HCT116 (cell line): ENCODE data around the gene S100A10. TPM values are rescaled to one million over a fixed set of nuclear protein-coding genes. Genes with fewer than 3 reads are reported as not detected.

Experiments
- ATAC-seq: fragments of 200-7000 bp; cut with Tn5 transposase; 2 replicates; pipeline ENCODE4 v1.9.1; 2020; ENCODE audit warnings: mild to moderate bottlenecking, moderate library complexity
- BruUV-seq: library from RNA; stranded (reverse); fragments of 400-500 nt; replicated peaks from 2 replicates; lab custom pipeline; 2021; lab: Mats Ljungman, UMichigan
- CTCF ChIA-PET: fragments of 300-600 bp; sonication (Branson Sonifier 250); formaldehyde crosslinking; loops from one replicate; lab custom pipeline; 2021; ENCODE audit warnings: antibody characterized with exemption; lab: Charles Lee
- POLR2A ChIA-PET: fragments of 300-600, 350-600 bp; sonication (Branson Sonifier 250); formaldehyde crosslinking; loops from one replicate; lab custom pipeline; 2021; ENCODE audit warnings: antibody characterized with exemption; lab: Charles Lee
- RAD21 ChIA-PET, 2 experiments: fragments of 300-600 bp; sonication (Branson Sonifier 250); formaldehyde crosslinking; loops; one replicate each; lab custom pipeline; 2023; ENCODE audit warnings: low total read pairs in 2 of 2; ENCODE audit not compliant: uncharacterized antibody in 2 of 2, unreplicated experiment in 2 of 2, low non-redundant PET in 1 of 2; lab: Charles Lee
- DNase-seq: peaks from one replicate; pipeline ENCODE4 v3.0.0-alpha.2; 2010; ENCODE audit warnings: low read depth, low spot score
- H2AFZ ChIP-seq: fragments of 200-600 bp; shearing (Covaris generic), sonication (generic); 2 replicates; pipeline ENCODE4 v1.6.1; 2017; ENCODE audit warnings: low read depth, mixed run types, mixed read lengths, antibody characterized with exemption, low read length; ENCODE audit not compliant: poor library complexity, severe bottlenecking
- H3K27ac ChIP-seq: 2 replicates; pipeline ENCODE4 v1.5.1; 2012; ENCODE audit warnings: low read depth, low read length
- H3K27me3 ChIP-seq: fragments of 200-600 bp; sonication (generic); 2 replicates; pipeline ENCODE4 v1.6.1; 2016; ENCODE audit warnings: mixed run types, low read length, mixed read lengths; ENCODE audit not compliant: insufficient read depth
- H3K36me3 ChIP-seq, 2 experiments: fragments of 200-500 bp in 1 of 2; fragments of 200-600 bp in 1 of 2; sonication (Bioruptor generic) in 1 of 2; sonication (generic) in 1 of 2; 2 replicates each; pipeline versions ENCODE4 v1.5.1 to v1.6.1; 2014 to 2016; ENCODE audit warnings: low read length in 2 of 2, inconsistent platforms in 1 of 2, mixed read lengths in 1 of 2, mixed run types in 1 of 2; ENCODE audit not compliant: insufficient read depth in 2 of 2, control insufficient read depth in 1 of 2
- H3K4me1 ChIP-seq, 2 experiments: fragments of 200-600 bp in 1 of 2; sonication (generic) in 1 of 2; 2 replicates each; pipeline versions ENCODE4 v1.5.1 to v1.6.1; 2012 to 2017; ENCODE audit warnings: low read length in 2 of 2, inconsistent platforms in 1 of 2, mild to moderate bottlenecking in 1 of 2, mixed read lengths in 1 of 2, mixed run types in 1 of 2, moderate library complexity in 1 of 2; ENCODE audit not compliant: insufficient read depth in 2 of 2, control insufficient read depth in 1 of 2
- H3K4me2 ChIP-seq: fragments of 200-600 bp; sonication (generic); 2 replicates; pipeline ENCODE4 v1.6.1; 2017; ENCODE audit warnings: mixed run types, low read length, mixed read lengths
- H3K4me3 ChIP-seq, 2 experiments: fragments of 200-600 bp in 1 of 2; sonication (generic) in 1 of 2; replicated peaks in 1 of 2; 2 replicates each; pipeline ENCODE4 v1.5.1; 2011 to 2016; ENCODE audit warnings: low read length in 2 of 2, control low read depth in 1 of 2, low read depth in 1 of 2, mild to moderate bottlenecking in 1 of 2, mixed read lengths in 1 of 2, mixed run types in 1 of 2
- H3K79me2 ChIP-seq: fragments of 200-600 bp; sonication (generic); 2 replicates; pipeline ENCODE4 v1.6.1; 2017; ENCODE audit warnings: mild to moderate bottlenecking, mixed run types, low read length, moderate library complexity, mixed read lengths; ENCODE audit not compliant: insufficient read depth
- H3K9ac ChIP-seq: fragments of 200-600 bp; sonication (generic); 2 replicates; pipeline ENCODE4 v1.6.1; 2016; ENCODE audit warnings: low read length, mixed read lengths
- H3K9me2 ChIP-seq: fragments of 200-600 bp; sonication (generic), shearing (Covaris generic); 2 replicates; pipeline ENCODE4 v1.6.1; 2017; ENCODE audit warnings: mixed run types, mild to moderate bottlenecking, moderate library complexity; ENCODE audit not compliant: insufficient read depth
- H3K9me3 ChIP-seq, 2 experiments: fragments of 200-500 bp in 1 of 2; fragments of 200-600 bp in 1 of 2; sonication (Bioruptor generic) in 1 of 2; sonication (generic) in 1 of 2; 2 replicates each; pipeline ENCODE4 v1.6.1; 2014 to 2017; ENCODE audit warnings: low read length in 2 of 2, mixed read lengths in 2 of 2, inconsistent platforms in 1 of 2, low read depth in 1 of 2, mild to moderate bottlenecking in 1 of 2, mixed run types in 1 of 2, moderate library complexity in 1 of 2; ENCODE audit not compliant: control insufficient read depth in 1 of 2, insufficient read depth in 1 of 2
- H4K20me1 ChIP-seq: fragments of 200-600 bp; sonication (generic), shearing (Covaris generic); 2 replicates; pipeline ENCODE4 v1.6.1; 2017; ENCODE audit warnings: mixed run types, mild to moderate bottlenecking, moderate library complexity; ENCODE audit not compliant: insufficient read depth
- ELF1 ChIP-seq: IDR thresholded peaks from 2 replicates; pipeline ENCODE4 v1.6.1; 2012; ENCODE audit warnings: low read depth, borderline replicate concordance
- EZH2phosphoT487 ChIP-seq: fragments of 200-600 bp; IDR thresholded peaks from 2 replicates; pipeline ENCODE4 v1.6.1; 2018; ENCODE audit warnings: antibody characterized with exemption, borderline replicate concordance
- FOSL1 ChIP-seq: IDR thresholded peaks from 2 replicates; pipeline ENCODE4 v1.6.1; 2012; ENCODE audit warnings: low read depth
- JUND ChIP-seq: IDR thresholded peaks from 2 replicates; pipeline ENCODE4 v1.6.1; 2012
- POLR2A ChIP-seq: IDR thresholded peaks from 2 replicates; pipeline ENCODE4 v1.7.0; 2011; ENCODE audit warnings: borderline replicate concordance; ENCODE audit not compliant: insufficient read depth, insufficient read length; ENCODE audit errors: extremely low read depth
- SIN3A ChIP-seq: IDR thresholded peaks from 2 replicates; pipeline ENCODE4 v1.6.1; 2012; ENCODE audit warnings: low read depth
- SP1 ChIP-seq: IDR thresholded peaks from 2 replicates; pipeline ENCODE4 v1.6.1; 2012; ENCODE audit warnings: low read depth
- SRF ChIP-seq: IDR thresholded peaks from 2 replicates; pipeline ENCODE4 v1.6.1; 2012; ENCODE audit warnings: low read depth
- ZFX ChIP-seq: fragments of 450-650 bp; IDR thresholded peaks from 2 replicates; pipeline ENCODE4 v1.6.1; 2017
- ZNF274 ChIP-seq: fragments of 200-500 bp; sonication (Bioruptor generic); IDR thresholded peaks from 2 replicates; pipeline ENCODE4 v1.6.1; 2014; ENCODE audit warnings: mild to moderate bottlenecking, low read depth, low read length, inconsistent platforms
- intact Hi-C: fragments of 100-400 bp; cut with micrococcal nuclease; formaldehyde crosslinking; loops from 2 replicates; pipeline ENCODE4 v1.10.0; 2022
- total RNA-seq: library from RNA; stranded (reverse); gene quantifications from one replicate; pipeline ENCODE4 v1.2.1, GENCODE V29; 2021; ENCODE audit not compliant: unreplicated experiment
- TF ChIP-seq, protein P1 (sequence below): IDR thresholded peaks from 2 replicates; pipeline ENCODE4 v1.6.1; 2012
- TF ChIP-seq, protein P2 (sequence below): IDR thresholded peaks from 2 replicates; pipeline ENCODE4 v1.6.1; 2012
- TF ChIP-seq, protein P3 (sequence below): IDR thresholded peaks from 2 replicates; pipeline ENCODE4 v1.6.1; 2011; ENCODE audit warnings: mild to moderate bottlenecking, low read length, moderate library complexity; ENCODE audit not compliant: insufficient replicate concordance; ENCODE audit errors: extremely low read depth
- TF ChIP-seq, protein P4 (sequence below), 3 experiments: fragments of 200-600 bp in 1 of 3; sonication (generic) in 1 of 3; IDR thresholded peaks in 2 of 3; conservative IDR thresholded peaks in 1 of 3; 2 replicates each; pipeline ENCODE4 v1.5.1; 2012 to 2017; ENCODE audit warnings: low read depth in 2 of 3, low read length in 2 of 3, antibody characterized with exemption in 1 of 3, borderline replicate concordance in 1 of 3, control low read depth in 1 of 3, mild to moderate bottlenecking in 1 of 3, mixed read lengths in 1 of 3, mixed run types in 1 of 3, moderate library complexity in 1 of 3; ENCODE audit not compliant: insufficient read depth in 1 of 3

The S100A10 gene
- total RNA-seq, 1 experiment from 2014 or later, result 340 TPM

DNA sequence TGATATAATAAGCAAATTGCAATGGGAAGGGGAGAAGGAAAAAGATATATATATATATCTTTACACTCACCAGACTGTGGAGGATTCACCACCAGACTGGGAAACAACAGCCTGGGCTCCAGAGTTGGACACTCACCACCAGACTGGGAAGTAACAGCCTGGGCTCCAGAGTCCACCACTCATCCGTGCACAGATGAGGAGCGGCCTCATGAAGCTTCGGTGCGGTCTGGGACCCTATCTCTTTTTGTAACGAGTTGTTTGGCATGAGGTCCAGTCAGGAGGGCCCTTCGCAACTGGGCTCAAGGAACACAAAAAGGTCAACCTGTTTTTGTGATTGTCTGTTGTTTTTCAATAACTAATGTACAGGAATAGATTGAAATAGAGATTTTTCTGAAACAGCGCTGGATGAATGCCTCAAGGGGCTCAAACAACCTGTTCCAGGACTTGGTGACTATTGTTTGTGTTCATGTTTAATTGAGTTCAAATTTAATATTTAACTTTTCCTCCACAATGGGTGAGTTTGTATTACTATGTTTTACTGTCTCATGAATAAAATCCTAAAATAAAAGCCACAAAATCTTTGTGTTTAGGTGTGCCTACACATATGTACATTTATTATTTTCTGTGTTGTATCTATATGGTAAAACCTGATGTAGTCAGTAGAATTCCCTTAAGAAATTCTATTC, 40.1 kb downstream of the S100A10 start:
- H4K20me1 ChIP-seq, result no peaks in the 10 kb centered on the region
- H3K9me2 ChIP-seq, result no peaks in the 10 kb centered on the region
- H3K27ac ChIP-seq, result no peak overlapping the region
- intact Hi-C loops, result no loop called here
- ChIA-PET POLR2A (interaction anchor here (1.2 kb wide), 1 partner anchor 12 kb away, joined by 3 read pairs; no protein-coding TSS in a partner anchor), RAD21 (interaction anchor here in 1 of 2 experiments (1.7 kb wide), 1 partner anchor 15 kb away, joined by 4 read pairs; no protein-coding TSS in a partner anchor), CTCF (interaction anchor here (1.0 to 1.9 kb wide), 3 partner anchors 14 to 58 kb away, joined by 3 to 5 read pairs (median 3); no protein-coding TSS in a partner anchor)
- H3K36me3 ChIP-seq, result no peaks in the 10 kb centered on the region
- DNase-seq, result no peak
- no peak for TF ChIP-seq ELF1
- no peak for TF ChIP-seq SIN3A
- no peak for TF ChIP-seq SP1
- no peak for TF ChIP-seq SRF
- TF ChIP-seq, protein P1, sequence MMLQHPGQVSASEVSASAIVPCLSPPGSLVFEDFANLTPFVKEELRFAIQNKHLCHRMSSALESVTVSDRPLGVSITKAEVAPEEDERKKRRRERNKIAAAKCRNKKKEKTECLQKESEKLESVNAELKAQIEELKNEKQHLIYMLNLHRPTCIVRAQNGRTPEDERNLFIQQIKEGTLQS, result no peak
- no peak for TF ChIP-seq JUND
- TF ChIP-seq POLR2A, result no peak
- TF ChIP-seq, protein P2, sequence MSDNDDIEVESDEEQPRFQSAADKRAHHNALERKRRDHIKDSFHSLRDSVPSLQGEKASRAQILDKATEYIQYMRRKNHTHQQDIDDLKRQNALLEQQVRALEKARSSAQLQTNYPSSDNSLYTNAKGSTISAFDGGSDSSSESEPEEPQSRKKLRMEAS, result no peak
- TF ChIP-seq ZNF274, result no peak
- TF ChIP-seq ZFX, result no peak
- TF ChIP-seq EZH2phosphoT487, result no peak
- TF ChIP-seq, protein P3, sequence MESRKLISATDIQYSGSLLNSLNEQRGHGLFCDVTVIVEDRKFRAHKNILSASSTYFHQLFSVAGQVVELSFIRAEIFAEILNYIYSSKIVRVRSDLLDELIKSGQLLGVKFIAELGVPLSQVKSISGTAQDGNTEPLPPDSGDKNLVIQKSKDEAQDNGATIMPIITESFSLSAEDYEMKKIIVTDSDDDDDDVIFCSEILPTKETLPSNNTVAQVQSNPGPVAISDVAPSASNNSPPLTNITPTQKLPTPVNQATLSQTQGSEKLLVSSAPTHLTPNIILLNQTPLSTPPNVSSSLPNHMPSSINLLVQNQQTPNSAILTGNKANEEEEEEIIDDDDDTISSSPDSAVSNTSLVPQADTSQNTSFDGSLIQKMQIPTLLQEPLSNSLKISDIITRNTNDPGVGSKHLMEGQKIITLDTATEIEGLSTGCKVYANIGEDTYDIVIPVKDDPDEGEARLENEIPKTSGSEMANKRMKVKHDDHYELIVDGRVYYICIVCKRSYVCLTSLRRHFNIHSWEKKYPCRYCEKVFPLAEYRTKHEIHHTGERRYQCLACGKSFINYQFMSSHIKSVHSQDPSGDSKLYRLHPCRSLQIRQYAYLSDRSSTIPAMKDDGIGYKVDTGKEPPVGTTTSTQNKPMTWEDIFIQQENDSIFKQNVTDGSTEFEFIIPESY, result no peak
- TF ChIP-seq, protein P4, sequence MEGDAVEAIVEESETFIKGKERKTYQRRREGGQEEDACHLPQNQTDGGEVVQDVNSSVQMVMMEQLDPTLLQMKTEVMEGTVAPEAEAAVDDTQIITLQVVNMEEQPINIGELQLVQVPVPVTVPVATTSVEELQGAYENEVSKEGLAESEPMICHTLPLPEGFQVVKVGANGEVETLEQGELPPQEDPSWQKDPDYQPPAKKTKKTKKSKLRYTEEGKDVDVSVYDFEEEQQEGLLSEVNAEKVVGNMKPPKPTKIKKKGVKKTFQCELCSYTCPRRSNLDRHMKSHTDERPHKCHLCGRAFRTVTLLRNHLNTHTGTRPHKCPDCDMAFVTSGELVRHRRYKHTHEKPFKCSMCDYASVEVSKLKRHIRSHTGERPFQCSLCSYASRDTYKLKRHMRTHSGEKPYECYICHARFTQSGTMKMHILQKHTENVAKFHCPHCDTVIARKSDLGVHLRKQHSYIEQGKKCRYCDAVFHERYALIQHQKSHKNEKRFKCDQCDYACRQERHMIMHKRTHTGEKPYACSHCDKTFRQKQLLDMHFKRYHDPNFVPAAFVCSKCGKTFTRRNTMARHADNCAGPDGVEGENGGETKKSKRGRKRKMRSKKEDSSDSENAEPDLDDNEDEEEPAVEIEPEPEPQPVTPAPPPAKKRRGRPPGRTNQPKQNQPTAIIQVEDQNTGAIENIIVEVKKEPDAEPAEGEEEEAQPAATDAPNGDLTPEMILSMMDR (IDR thresholded peaks at IDR 0.05 in 2 of 3, conservative IDR thresholded peaks at IDR 0.05 in 1 of 3; ENCODE audit: borderline replicate concordance in 1 of 3, insufficient read depth in 1 of 3, low read depth in 2 of 3, low read length in 2 of 3), result no peak
- TF ChIP-seq FOSL1, result no peak
- H3K27me3 ChIP-seq, result no peaks in the 10 kb centered on the region
- BruUV-seq, result no TSS peak
- no peak overlapping the region for H3K4me3 ChIP-seq
- no peak for ATAC-seq
- no peak overlapping the region for H3K4me2 ChIP-seq
- H3K4me1 ChIP-seq, result peaks cover 0 to 5% of the 10 kb centered on the region in 2 experiments; a peak in 2 of 4 replicates
- H3K9ac ChIP-seq, result no peak overlapping the region
- H2AFZ ChIP-seq, result no peak overlapping the region
- no peaks in the 10 kb centered on the region for H3K9me3 ChIP-seq
- H3K79me2 ChIP-seq, result no peaks in the 10 kb centered on the region
